H1 (cell line): ENCODE measurements around the gene VPS37C. TPM values are rescaled to one million over a fixed set of nuclear protein-coding genes. Genes with fewer than 3 reads are reported as not detected.

Source experiments
- CTCF ChIA-PET: fragments of 300-600 bp; sonication (Branson Sonifier 250); formaldehyde crosslinking; loops from one replicate; lab custom pipeline; 2021; ENCODE audit not compliant: partially characterized antibody; lab: Charles Lee
- POLR2A ChIA-PET: fragments of 300-600 bp; sonication (Branson Sonifier 250); formaldehyde crosslinking; loops from one replicate; lab custom pipeline; 2021; ENCODE audit warnings: inconsistent platforms; ENCODE audit not compliant: partially characterized antibody; lab: Charles Lee
- DNase-seq, 2 experiments: peaks; one replicate each; pipeline versions ENCODE4 v3.0.0 to v3.0.0-alpha.2; 2010 to 2022; ENCODE audit warnings: low spot score in 2 of 2, low read depth in 1 of 2, mixed read lengths in 1 of 2
- FAIRE-seq: peaks from 2 replicates; lab custom pipeline; 2011; peaks lifted over from hg19 to GRCh38; lab: Jason Lieb, UNC
- H2AFZ ChIP-seq: 2 replicates; pipeline ENCODE4 v1.8.1; 2012; ENCODE audit warnings: low read length, inconsistent platforms
- H2AK5ac ChIP-seq: 2 replicates; pipeline ENCODE4 v1.6.1; 2013; ENCODE audit warnings: low read depth, low read length
- H2BK120ac ChIP-seq: replicated peaks from 2 replicates; pipeline ENCODE3; 2013; ENCODE audit warnings: low read depth, low read length, inconsistent platforms
- H2BK12ac ChIP-seq: 2 replicates; pipeline ENCODE4 v1.6.1; 2013; ENCODE audit warnings: low read depth, low read length
- H2BK15ac ChIP-seq: 2 replicates; pipeline ENCODE4 v1.6.1; 2013; ENCODE audit warnings: low read length
- H2BK20ac ChIP-seq: 2 replicates; pipeline ENCODE4 v1.6.1; 2013; ENCODE audit warnings: low read length
- H2BK5ac ChIP-seq: 2 replicates; pipeline ENCODE4 v1.6.1; 2013; ENCODE audit warnings: low read depth, low read length
- H3K14ac ChIP-seq: 2 replicates; pipeline ENCODE4 v1.6.1; 2013; ENCODE audit warnings: inconsistent platforms; ENCODE audit not compliant: insufficient read length
- H3K18ac ChIP-seq: 2 replicates; pipeline ENCODE4 v1.6.1; 2013; ENCODE audit warnings: low read length; ENCODE audit errors: extremely low read depth
- H3K23ac ChIP-seq: 2 replicates; pipeline ENCODE4 v1.6.1; 2013; ENCODE audit warnings: inconsistent platforms; ENCODE audit not compliant: insufficient read length
- H3K23me2 ChIP-seq: 2 replicates; pipeline ENCODE4 v1.6.1; 2013; ENCODE audit warnings: low read depth, low read length
- H3K27ac ChIP-seq: 2 replicates; pipeline ENCODE4 v1.6.1; 2011; ENCODE audit warnings: low read depth, low read length, inconsistent platforms
- H3K27me3 ChIP-seq, 4 experiments: replicated peaks in 1 of 4; 1 replicate in 1 of 4; 2 replicates in 3 of 4; pipeline versions ENCODE4 v1.6.1 to v1.8.1; 2011 to 2013; ENCODE audit warnings: low read length in 3 of 4, mild to moderate bottlenecking in 3 of 4, inconsistent platforms in 2 of 4, mixed read lengths in 2 of 4, moderate library complexity in 1 of 4; ENCODE audit not compliant: control insufficient read depth in 3 of 4, insufficient read depth in 3 of 4; ENCODE audit errors: extremely low read depth in 1 of 4
- H3K36me3 ChIP-seq, 4 experiments: 2 replicates each; pipeline versions ENCODE4 v1.6.1 to v1.8.1; 2011 to 2013; ENCODE audit warnings: mild to moderate bottlenecking in 4 of 4, low read length in 3 of 4, moderate library complexity in 2 of 4, control low read depth in 1 of 4, inconsistent platforms in 1 of 4; ENCODE audit not compliant: insufficient read depth in 4 of 4, control insufficient read depth in 2 of 4
- H3K4ac ChIP-seq: replicated peaks from 2 replicates; pipeline ENCODE3; 2013; ENCODE audit warnings: low read length, low read depth, mixed read lengths, inconsistent platforms; ENCODE audit not compliant: insufficient read length
- H3K4me1 ChIP-seq, 4 experiments: replicated peaks in 1 of 4; 1 replicate in 1 of 4; 2 replicates in 3 of 4; pipeline versions ENCODE4 v1.6.1 to v1.8.1; 2011 to 2013; ENCODE audit warnings: low read length in 3 of 4, inconsistent platforms in 2 of 4, mixed read lengths in 1 of 4; ENCODE audit not compliant: insufficient read depth in 4 of 4, control insufficient read depth in 3 of 4
- H3K4me2 ChIP-seq, 2 experiments: 2 replicates each; pipeline versions ENCODE4 v1.6.1 to v1.8.1; 2011 to 2013; ENCODE audit warnings: low read depth in 2 of 2, low read length in 2 of 2, control low read depth in 1 of 2, inconsistent platforms in 1 of 2, mild to moderate bottlenecking in 1 of 2; ENCODE audit not compliant: insufficient read depth in 1 of 2
- H3K4me3 ChIP-seq, 4 experiments: fragments of 200-600, 300-600 bp in 1 of 4; sonication (generic), shearing (Covaris generic), sonication (Bioruptor Twin) in 1 of 4; 2 replicates each; pipeline versions ENCODE4 v1.5.1 to v1.8.1; 2011 to 2016; ENCODE audit warnings: low read length in 4 of 4, low read depth in 3 of 4, control low read depth in 2 of 4, inconsistent platforms in 2 of 4, mild to moderate bottlenecking in 2 of 4, mixed read lengths in 1 of 4, moderate library complexity in 1 of 4; ENCODE audit not compliant: insufficient read depth in 2 of 4; ENCODE audit errors: extremely low read depth in 1 of 4
- H3K56ac ChIP-seq: replicated peaks from 2 replicates; pipeline ENCODE3; 2013; ENCODE audit warnings: low read depth, mild to moderate bottlenecking, mixed read lengths, low read length, inconsistent platforms; ENCODE audit not compliant: insufficient read length
- H3K79me1 ChIP-seq: 2 replicates; pipeline ENCODE4 v1.6.1; 2013; ENCODE audit warnings: low read depth, low read length, control low read depth
- H3K79me2 ChIP-seq, 2 experiments: 2 replicates each; pipeline versions ENCODE4 v1.6.1 to v1.8.1; 2012 to 2013; ENCODE audit warnings: low read length in 2 of 2, mild to moderate bottlenecking in 2 of 2, inconsistent platforms in 1 of 2; ENCODE audit not compliant: insufficient read depth in 2 of 2, control insufficient read depth in 1 of 2
- H3K9ac ChIP-seq, 4 experiments: replicated peaks in 1 of 4; 1 replicate in 1 of 4; 2 replicates in 3 of 4; pipeline versions ENCODE4 v1.6.1 to v1.8.1; 2011 to 2013; ENCODE audit warnings: low read depth in 3 of 4, low read length in 3 of 4, control low read depth in 2 of 4, mild to moderate bottlenecking in 2 of 4, moderate library complexity in 2 of 4, inconsistent platforms in 1 of 4; ENCODE audit errors: extremely low read depth in 1 of 4
- H3K9me3 ChIP-seq, 2 experiments: 2 replicates each; pipeline versions ENCODE4 v1.6.1 to v1.8.1; 2012 to 2013; ENCODE audit warnings: mild to moderate bottlenecking in 2 of 2, moderate library complexity in 2 of 2, control low read depth in 1 of 2, inconsistent platforms in 1 of 2, low read depth in 1 of 2, low read length in 1 of 2, mixed read lengths in 1 of 2; ENCODE audit not compliant: insufficient read depth in 2 of 2
- H4K20me1 ChIP-seq, 2 experiments: replicated peaks in 1 of 2; 2 replicates each; pipeline versions ENCODE3 to v1.8.1; 2011 to 2013; ENCODE audit warnings: inconsistent platforms in 2 of 2, low read length in 2 of 2, mild to moderate bottlenecking in 1 of 2; ENCODE audit not compliant: insufficient read depth in 2 of 2, control insufficient read depth in 1 of 2
- H4K5ac ChIP-seq: 2 replicates; pipeline ENCODE4 v1.6.1; 2013; ENCODE audit warnings: low read length, low read depth, mixed read lengths, inconsistent platforms; ENCODE audit not compliant: insufficient read length
- H4K8ac ChIP-seq: 2 replicates; pipeline ENCODE4 v1.8.0; 2013; ENCODE audit warnings: mild to moderate bottlenecking, moderate library complexity, low read length, inconsistent platforms; ENCODE audit not compliant: insufficient read depth; ENCODE audit errors: extremely low read depth
- H4K91ac ChIP-seq: replicated peaks from 2 replicates; pipeline ENCODE3; 2013; ENCODE audit warnings: low read length, mixed read lengths, inconsistent platforms; ENCODE audit not compliant: insufficient read length
- ASH2L ChIP-seq: fragments of 200-600, 300-600 bp; sonication (generic); IDR thresholded peaks from one replicate; pipeline ENCODE4 v1.7.1; 2017; ENCODE audit warnings: low read length
- CBX8 ChIP-seq: fragments of 300-800, 300-1000 bp; sonication (generic); IDR thresholded peaks from 2 replicates; pipeline ENCODE4 v1.7.1; 2016; ENCODE audit warnings: low read depth, low read length, borderline replicate concordance
- CHD1 ChIP-seq: IDR thresholded peaks from 2 replicates; pipeline ENCODE4 v1.6.1; 2012; ENCODE audit warnings: low read depth, low read length, improper control_type of control experiment
- E2F6 ChIP-seq: IDR thresholded peaks from 2 replicates; pipeline ENCODE4 v1.6.1; 2012; ENCODE audit warnings: inconsistent platforms
- GABPA ChIP-seq: IDR thresholded peaks from 2 replicates; pipeline ENCODE4 v1.6.1; 2011; ENCODE audit warnings: mild to moderate bottlenecking, low read length, moderate library complexity, borderline replicate concordance; ENCODE audit not compliant: insufficient read depth
- JUN ChIP-seq: IDR thresholded peaks from 2 replicates; pipeline ENCODE4 v1.6.1; 2011; ENCODE audit warnings: low read depth, mild to moderate bottlenecking, improper control_type of control experiment, low read length
- NRF1 ChIP-seq: IDR thresholded peaks from 2 replicates; pipeline ENCODE4 v1.6.1; 2011; ENCODE audit warnings: mild to moderate bottlenecking, low read depth, low read length, improper control_type of control experiment
- POU5F1 ChIP-seq: IDR thresholded peaks from 2 replicates; pipeline ENCODE4 v1.6.1; 2011; ENCODE audit warnings: low read depth, mild to moderate bottlenecking, low read length, moderate library complexity
- SP2 ChIP-seq: IDR thresholded peaks from 2 replicates; pipeline ENCODE4 v1.6.1; 2012; ENCODE audit warnings: mild to moderate bottlenecking, low read length, inconsistent platforms
- SP4 ChIP-seq: IDR thresholded peaks from 2 replicates; pipeline ENCODE4 v1.6.1; 2012; ENCODE audit warnings: low read length, inconsistent platforms
- TBP ChIP-seq: IDR thresholded peaks from 2 replicates; pipeline ENCODE4 v1.6.1; 2011; ENCODE audit warnings: low read depth, low read length, improper control_type of control experiment
- TCF12 ChIP-seq: IDR thresholded peaks from 2 replicates; pipeline ENCODE4 v1.6.1; 2011; ENCODE audit warnings: low read depth, mild to moderate bottlenecking, low read length
- WGBS, 2 experiments: shearing (Covaris generic) in 1 of 2; methylation state at CpG; one replicate each; pipeline versions ENCODE4 v1.1.6 to v1.1.7; 2013 to 2015; ENCODE audit warnings: low lambda C conversion rate in 2 of 2, mixed read lengths in 2 of 2, inconsistent platforms in 1 of 2, low coverage in 1 of 2, missing lambda C conversion rate in 1 of 2; ENCODE audit not compliant: insufficient replicate concordance in 2 of 2, insufficient coverage in 1 of 2, insufficient read length in 1 of 2; ENCODE audit errors: extremely low coverage in 1 of 2, missing lambda C conversion rate in 1 of 2; 5-methylcytosine and 5-hydroxymethylcytosine counted together
- polyA plus RNA-seq, 7 experiments: library from polyadenylated mRNA; depleted of rRNA in 3 of 7; stranded (reverse) in 5 of 7; unstranded in 2 of 7; fragments of >200 nt in 5 of 7; fragments of 200-250 nt in 2 of 7; gene quantifications; 1 replicate in 5 of 7; 2 replicates in 1 of 7; 4 replicates in 1 of 7; pipeline versions ENCODE4 v1.2.1 to v1.2.3, GENCODE V29; 2011 to 2013; ENCODE audit warnings: missing spikeins in 2 of 7, mixed read lengths in 2 of 7
- total RNA-seq: library from RNA; stranded (reverse); fragmentation: NEBNext Ultra II Directional; extraction: Animal tissue kit (Norgen Biotek cat#: 25700); gene quantifications from 2 replicates; pipeline ENCODE4 v1.2.1, GENCODE V29; 2021

VPS37C gene
- total and polyA plus RNA-seq, 2 of the 8 experiments (the other 6 are each of a cell fraction or from before 2014, with no cell fraction given) = 12.9 to 21.0 TPM

DNA sequence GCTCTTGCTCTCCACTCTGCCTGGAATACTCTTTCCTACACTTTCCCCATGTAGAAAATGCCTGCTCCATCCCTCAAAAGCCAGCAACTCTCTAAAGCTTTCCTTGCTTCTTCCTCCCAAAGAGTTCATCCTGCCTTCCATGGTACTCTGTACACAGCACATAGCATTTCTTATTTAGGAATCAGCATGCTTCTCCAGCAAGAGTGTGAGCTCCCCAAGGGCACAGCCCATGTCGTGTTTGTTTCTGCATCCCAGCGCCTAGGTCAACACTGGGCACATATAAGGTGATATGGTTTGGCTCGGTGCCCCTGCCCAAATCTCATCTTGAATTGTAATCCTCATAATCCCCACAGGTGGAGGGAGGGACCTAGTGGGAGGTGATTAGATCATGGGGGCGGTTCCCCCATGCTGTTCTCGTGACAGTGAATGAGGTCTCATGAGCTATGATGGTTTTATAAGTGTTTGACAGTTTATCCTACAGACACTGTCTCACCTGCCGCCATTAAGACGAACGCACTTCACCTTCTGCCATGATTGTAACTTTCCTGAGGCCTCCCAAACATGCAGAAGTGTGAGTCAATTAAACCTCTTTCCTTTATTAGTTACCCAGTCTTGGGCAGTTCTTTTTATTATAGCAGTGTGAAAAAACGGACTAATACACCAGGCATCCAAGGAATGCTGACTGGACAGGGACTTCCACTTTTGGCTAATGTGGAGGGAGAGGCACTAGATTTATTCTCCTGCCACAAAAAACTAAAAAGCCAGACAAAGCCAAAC lies 8.2 kb downstream of the VPS37C start:
- Histone ChIP-seq H4K91ac (no peak overlapping the region), H3K23me2 (no peaks in the 10 kb centered on the region), H3K23ac (no peak overlapping the region), H4K8ac (no peak overlapping the region), H3K4me1 (peaks cover 2 to 21% (median 9%) of the 10 kb centered on the region in 4 experiments; a peak in 6 of 7 replicates), H3K27me3 (no peaks in the 10 kb centered on the region), H4K5ac (no peak overlapping the region), H4K20me1 (peaks cover 2 to 14% of the 10 kb centered on the region in 2 experiments), H3K9me3 (no peaks in the 10 kb centered on the region), H3K79me1 (peaks cover 13% of the 10 kb centered on the region), H2BK15ac (no peak overlapping the region), H2BK5ac (no peak overlapping the region; the same call in 1 of the 2 replicates), H3K27ac (no peak overlapping the region), H2BK120ac (no peak overlapping the region), H3K14ac (no peak overlapping the region), H3K4me3 (no peak overlapping the region), H2BK20ac (no peak overlapping the region), H3K4ac (no peak overlapping the region), H3K36me3 (no peaks in the 10 kb centered on the region), H3K9ac (no peak overlapping the region), H2AK5ac (no peak overlapping the region), H3K79me2 (peaks cover 0 to 69% of the 10 kb centered on the region in 2 experiments; a peak in 2 of 4 replicates), H3K18ac (no peak overlapping the region), H3K4me2 (no peak overlapping the region), H2AFZ (no peak overlapping the region), H3K56ac (no peak overlapping the region), H2BK12ac (no peak overlapping the region)
- DNase-seq = no peak
- ChIA-PET CTCF (interaction anchor here (0.8 to 2.9 kb wide), 10 partner anchors 11 to 232 kb away, joined by 3 to 13 read pairs (median 3); no protein-coding TSS in a partner anchor), POLR2A (interaction anchor here (2.3 to 3.8 kb wide), 2 partner anchors 7 to 17 kb away, joined by 5 to 12 read pairs; partner anchors contain the start of gene VPS37C)
- 89% methylated on average over 9 of the region's 9 CpGs; no CpG with 5 or more reads in 1 of the 2 experiments for WGBS, 2 experiments
- FAIRE-seq = no peak
- no peak for TF ChIP-seq JUN
- TF ChIP-seq NRF1 = no peak
- TF ChIP-seq TCF12 = no peak
- TF ChIP-seq POU5F1 = no peak
- TF ChIP-seq CHD1 = no peak
- no peak for TF ChIP-seq ASH2L
- TF ChIP-seq GABPA = no peak
- no peak for TF ChIP-seq E2F6
- TF ChIP-seq SP4 = no peak
- no peak for TF ChIP-seq SP2
- no peak for TF ChIP-seq TBP
- TF ChIP-seq CBX8 = no peak
